ENCODE data around the gene ANKEF1. TPM values are rescaled to one million over a fixed set of nuclear protein-coding genes. Genes with fewer than 3 reads are reported as not detected.

The ANKEF1 gene
- total RNA-seq, 2 experiments from 2014 or later = 1.1 to 6.4 TPM

DNA sequence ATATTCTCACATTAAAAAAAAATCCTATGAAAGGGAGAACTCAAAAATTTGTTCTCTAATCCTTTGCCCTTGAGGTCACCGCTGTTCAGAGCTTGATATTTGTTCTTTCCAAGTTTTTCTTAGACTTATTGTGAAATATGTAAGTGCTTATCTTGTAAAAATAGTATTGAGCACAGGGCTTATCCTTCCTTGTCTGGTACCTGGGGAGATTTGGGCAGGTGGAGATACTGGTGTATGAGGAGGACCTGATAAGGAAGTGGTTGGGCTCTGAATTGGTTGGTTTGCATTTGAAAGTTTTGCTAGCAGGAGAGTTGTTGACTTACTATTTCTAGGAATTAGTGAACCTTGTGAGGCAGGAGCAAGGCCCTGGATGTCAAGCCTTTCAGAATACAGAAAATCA, 28.9 kb upstream of the ANKEF1 start:
- Histone ChIP-seq H4K20me1 (ENCODE audit: insufficient read depth, low read length) (no peaks in the 10 kb centered on the region; the same call in 1 of the 2 replicates), H3K36me3 (ENCODE audit: insufficient read depth, low read length) (no peaks in the 10 kb centered on the region), H3K79me2 (ENCODE audit: insufficient read depth, low read depth, low read length) (no peaks in the 10 kb centered on the region), H3K9me2 (ENCODE audit: insufficient read depth, low read length) (no peaks in the 10 kb centered on the region), H3K27ac (ENCODE audit: low read depth, low read length, poor library complexity, severe bottlenecking) (no peak overlapping the region), H3K4me2 (ENCODE audit: low read length) (no peak overlapping the region), H3K4me3 (ENCODE audit: low read depth, low read length, poor library complexity, severe bottlenecking) (no peak overlapping the region), H3K4me1 (ENCODE audit: insufficient read depth, low read length, poor library complexity, severe bottlenecking) (no peaks in the 10 kb centered on the region), H3K9me3 (ENCODE audit: low read length) (no peaks in the 10 kb centered on the region), H2AFZ (ENCODE audit: low read length) (no peak overlapping the region)
- intact Hi-C loops (cut with micrococcal nuclease; ENCODE audit: unreplicated experiment) = no loop called here
- DNase-seq (ENCODE audit: low spot score) = no peak
- CTCF ChIA-PET (ENCODE audit: unreplicated experiment) = no interaction called here
- TF ChIP-seq CTCF (conservative IDR thresholded peaks at IDR 0.05; ENCODE audit: low read length) (no peak), EZH2phosphoT487 (IDR thresholded peaks at IDR 0.05; ENCODE audit: borderline replicate concordance, low read depth, low read length) (no peak)
- POLR2A ChIA-PET = interaction anchor here (0.6 to 1.6 kb wide), 4 partner anchors 10 to 1466 kb away, joined by 4 to 8 read pairs (median 4); no protein-coding TSS in a partner anchor
- no TSS peak for BruUV-seq (replicated peaks)

DNA sequence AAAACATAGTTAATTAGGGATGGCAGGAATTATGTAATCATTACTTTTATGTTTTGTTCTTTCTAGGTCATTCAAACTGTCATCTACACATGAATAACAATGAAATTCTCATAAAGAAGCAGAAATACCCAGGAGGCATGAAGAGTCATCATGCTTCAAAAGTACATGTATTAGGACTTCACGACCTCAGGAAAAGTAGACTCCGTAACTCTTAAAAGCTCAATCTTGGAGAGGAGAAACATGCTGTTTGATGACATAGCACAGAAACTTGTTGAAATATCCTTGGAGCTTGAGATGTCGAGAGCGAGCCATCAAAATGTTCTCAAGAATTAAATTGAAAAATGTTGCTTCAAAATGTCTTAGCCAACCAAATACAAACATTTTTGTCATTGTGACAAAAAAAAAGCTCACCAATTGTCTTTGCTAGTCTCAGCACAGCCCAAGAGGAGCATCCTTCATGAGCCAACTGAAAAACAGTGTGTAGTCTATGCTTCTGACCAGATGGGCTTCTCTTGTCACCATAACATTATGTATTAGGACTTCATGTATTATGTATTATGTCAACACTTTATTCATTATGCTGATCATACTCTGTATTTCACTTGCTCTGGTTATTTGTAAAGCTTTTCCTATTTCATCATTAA, 28.2 kb upstream of the ANKEF1 start:
- Histone ChIP-seq H4K20me1 (ENCODE audit: insufficient read depth, low read length) (no peaks in the 10 kb centered on the region; the same call in 1 of the 2 replicates), H3K79me2 (ENCODE audit: insufficient read depth, low read depth, low read length) (no peaks in the 10 kb centered on the region), H3K4me1 (ENCODE audit: insufficient read depth, low read length, poor library complexity, severe bottlenecking) (no peaks in the 10 kb centered on the region), H3K4me3 (ENCODE audit: low read depth, low read length, poor library complexity, severe bottlenecking) (no peak overlapping the region), H3K36me3 (ENCODE audit: insufficient read depth, low read length) (no peaks in the 10 kb centered on the region), H2AFZ (ENCODE audit: low read length) (no peak overlapping the region), H3K9me2 (ENCODE audit: insufficient read depth, low read length) (no peaks in the 10 kb centered on the region), H3K4me2 (ENCODE audit: low read length) (no peak overlapping the region), H3K9me3 (ENCODE audit: low read length) (no peaks in the 10 kb centered on the region), H3K27ac (ENCODE audit: low read depth, low read length, poor library complexity, severe bottlenecking) (no peak overlapping the region)
- no TSS peak for BruUV-seq (replicated peaks)
- intact Hi-C loops (cut with micrococcal nuclease; ENCODE audit: unreplicated experiment) = no loop called here
- CTCF ChIA-PET (ENCODE audit: unreplicated experiment) = no interaction called here
- DNase-seq (ENCODE audit: low spot score) = no peak
- TF ChIP-seq EZH2phosphoT487 (IDR thresholded peaks at IDR 0.05; ENCODE audit: borderline replicate concordance, low read depth, low read length) (no peak), CTCF (conservative IDR thresholded peaks at IDR 0.05; ENCODE audit: low read length) (no peak)
- POLR2A ChIA-PET = interaction anchor here (0.7 to 1.6 kb wide), 2 partner anchors 9 kb away, joined by 3 to 4 read pairs; no protein-coding TSS in a partner anchor

GRCh38 chr20:10007158-10007557, 27.6 kb upstream of the ANKEF1 start:
- Histone ChIP-seq H3K79me2 (ENCODE audit: insufficient read depth, low read depth, low read length) (no peaks in the 10 kb centered on the region), H3K36me3 (ENCODE audit: insufficient read depth, low read length) (no peaks in the 10 kb centered on the region), H3K9me2 (ENCODE audit: insufficient read depth, low read length) (no peaks in the 10 kb centered on the region), H2AFZ (ENCODE audit: low read length) (no peak overlapping the region), H3K4me1 (ENCODE audit: insufficient read depth, low read length, poor library complexity, severe bottlenecking) (no peaks in the 10 kb centered on the region), H3K9me3 (ENCODE audit: low read length) (no peaks in the 10 kb centered on the region), H3K27ac (ENCODE audit: low read depth, low read length, poor library complexity, severe bottlenecking) (no peak overlapping the region), H3K4me3 (ENCODE audit: low read depth, low read length, poor library complexity, severe bottlenecking) (no peak overlapping the region), H4K20me1 (ENCODE audit: insufficient read depth, low read length) (no peaks in the 10 kb centered on the region; the same call in 1 of the 2 replicates), H3K4me2 (ENCODE audit: low read length) (no peak overlapping the region)
- intact Hi-C loops (cut with micrococcal nuclease; ENCODE audit: unreplicated experiment) = no loop called here
- no peak for TF ChIP-seq EZH2phosphoT487 (IDR thresholded peaks at IDR 0.05; ENCODE audit: borderline replicate concordance, low read depth, low read length)
- POLR2A ChIA-PET = interaction anchor here (0.7 kb wide), 1 partner anchor 9 kb away, joined by 3 read pairs; no protein-coding TSS in a partner anchor
- no TSS peak for BruUV-seq (replicated peaks)
- DNase-seq (ENCODE audit: low spot score) = no peak
- CTCF ChIA-PET (ENCODE audit: unreplicated experiment) = no interaction called here
